ENCODE data around the gene MDK.

MDK gene

GRCh38 chr11:46353698-46354097 lies 27.8 kb upstream of the MDK start:
- no peak overlapping the region for H3K4me3 ChIP-seq (ENCODE audit: low read depth, low read length)
- TF ChIP-seq CTCF (IDR thresholded peaks at IDR 0.05; ENCODE audit: control insufficient read depth, extremely low read depth, insufficient read depth) = no peak
- DNase-seq (ENCODE audit: low read depth) = no peak

- DNase-seq (ENCODE audit: low read depth) = no peak
- no peak overlapping the region for H3K4me3 ChIP-seq (ENCODE audit: low read depth, low read length)
- no peak for TF ChIP-seq CTCF (IDR thresholded peaks at IDR 0.05; ENCODE audit: control insufficient read depth, extremely low read depth, insufficient read depth)
Observed at GRCh38 chr11:46356924-46357482, 24.5 kb upstream of the MDK start.

GRCh38 chr11:46357483-46357936 lies 24.0 kb upstream of the MDK start:
- TF ChIP-seq CTCF (IDR thresholded peaks at IDR 0.05; ENCODE audit: control insufficient read depth, extremely low read depth, insufficient read depth) = no peak
- no peak for DNase-seq (ENCODE audit: low read depth)
- H3K4me3 ChIP-seq (ENCODE audit: low read depth, low read length) = no peak overlapping the region

- no peak overlapping the region for H3K4me3 ChIP-seq (ENCODE audit: low read depth, low read length)
- DNase-seq (ENCODE audit: low read depth) = no peak
- no peak for TF ChIP-seq CTCF (IDR thresholded peaks at IDR 0.05; ENCODE audit: control insufficient read depth, extremely low read depth, insufficient read depth)
Observed at GRCh38 chr11:46359953-46360352, 21.5 kb upstream of the MDK start.

- no peak for TF ChIP-seq CTCF (IDR thresholded peaks at IDR 0.05; ENCODE audit: control insufficient read depth, extremely low read depth, insufficient read depth)
- no peak overlapping the region for H3K4me3 ChIP-seq (ENCODE audit: low read depth, low read length)
- no peak for DNase-seq (ENCODE audit: low read depth)
Observed at GRCh38 chr11:46360878-46361277, 20.6 kb upstream of the MDK start.

GRCh38 chr11:46361283-46362155 lies 19.9 kb upstream of the MDK start:
- TF ChIP-seq CTCF (IDR thresholded peaks at IDR 0.05; ENCODE audit: control insufficient read depth, extremely low read depth, insufficient read depth) = no peak
- H3K4me3 ChIP-seq (ENCODE audit: low read depth, low read length) = no peak overlapping the region

More at GRCh38 chr11:46361283-46362155, 19.9 kb upstream of the MDK start:
- no peak for DNase-seq (ENCODE audit: low read depth)
